Sigmoid colon (tissue), 7 donors: ENCODE results near the gene ILKAP. TPM values are rescaled to one million over a fixed set of nuclear protein-coding genes. Genes with fewer than 3 reads are reported as not detected.

Experiments
- DNase-seq: peaks from one replicate; pipeline ENCODE4 v3.0.0-alpha.2; 2019
- H3K27ac ChIP-seq, 4 donors: fragments of 200-600 bp; sonication (generic); one replicate each; pipeline ENCODE4 v1.5.1; 2016 to 2019; ENCODE audit warnings: mild to moderate bottlenecking in 1 of 4
- H3K27me3 ChIP-seq, 3 donors: fragments of 200-600 bp; sonication (generic); one replicate each; pipeline ENCODE4 v1.5.1; 2019; ENCODE audit warnings: mild to moderate bottlenecking in 1 of 3
- H3K36me3 ChIP-seq, 4 donors: fragments of 200-600 bp; sonication (generic); one replicate each; pipeline ENCODE4 v1.5.1; 2016 to 2019
- H3K4me1 ChIP-seq, 4 donors: fragments of 200-600 bp; sonication (generic); one replicate each; pipeline ENCODE4 v1.5.1; 2017 to 2019
- H3K4me3 ChIP-seq, 4 donors: fragments of 200-600 bp; sonication (generic); one replicate each; pipeline ENCODE4 v1.5.1; 2017 to 2019; ENCODE audit warnings: mild to moderate bottlenecking in 2 of 4, moderate library complexity in 1 of 4
- H3K9me3 ChIP-seq, 4 donors: fragments of 200-600 bp in 3 of 4; sonication (generic) in 3 of 4; one replicate each; pipeline versions ENCODE4 v1.5.1 to v1.6.1; 2013 to 2019
- EP300 ChIP-seq, 4 donors: sonication (generic); formaldehyde crosslinking; IDR thresholded peaks; one replicate each; pipeline ENCODE4 v1.6.1; 2017; ENCODE audit warnings: antibody characterized with exemption in 4 of 4
- POLR2A ChIP-seq, 2 donors: fragments of 450-650 bp; IDR thresholded peaks; one replicate each; pipeline ENCODE4 v1.6.1; 2016; ENCODE audit warnings: antibody characterized with exemption in 2 of 2, mild to moderate bottlenecking in 2 of 2, moderate library complexity in 2 of 2
- POLR2AphosphoS5 ChIP-seq, 4 donors: sonication (generic); formaldehyde crosslinking; IDR thresholded peaks; one replicate each; pipeline ENCODE4 v1.6.1; 2017; ENCODE audit warnings: antibody characterized with exemption in 4 of 4
- WGBS, 2 donors: extraction: QIAGEN DNeasy Blood & Tissue Kit; methylation state at CpG; one replicate each; pipeline ENCODE4 v1.1.7; 2013; 5-methylcytosine and 5-hydroxymethylcytosine counted together
- intact Hi-C: fragments of 100-400 bp; cut with DNase I; formaldehyde crosslinking; loops from one replicate; pipeline ENCODE4 v1.15.1; 2023
- polyA plus RNA-seq, 3 donors: library from polyadenylated mRNA; stranded (reverse); fragments of 200-250 nt; gene quantifications; one replicate each; pipeline ENCODE4 v1.2.3, GENCODE V29; 2013
- total RNA-seq, 4 donors: library from RNA; depleted of rRNA; stranded (reverse); fragments of >200 nt; gene quantifications; one replicate each; pipeline ENCODE4 v1.1.0, GENCODE V29; 2016
- TF ChIP-seq, protein P1 (sequence below), 4 experiments: fragments of 450-650 bp in 3 of 4; fragments of 200-600 bp in 1 of 4; IDR thresholded peaks; one replicate each; pipeline ENCODE4 v1.5.1; 2016 to 2019; ENCODE audit warnings: antibody characterized with exemption in 4 of 4, mild to moderate bottlenecking in 3 of 4, moderate library complexity in 2 of 4
- donor health status: healthy with polysubstance abuse.
- donor health status: Bipolar disorder and iron deficiency.
- donor health status: healthy.

Gene ILKAP
- total and polyA plus RNA-seq, 7 donors: 26.4 to 57.3 (median 40.6) TPM

DNA sequence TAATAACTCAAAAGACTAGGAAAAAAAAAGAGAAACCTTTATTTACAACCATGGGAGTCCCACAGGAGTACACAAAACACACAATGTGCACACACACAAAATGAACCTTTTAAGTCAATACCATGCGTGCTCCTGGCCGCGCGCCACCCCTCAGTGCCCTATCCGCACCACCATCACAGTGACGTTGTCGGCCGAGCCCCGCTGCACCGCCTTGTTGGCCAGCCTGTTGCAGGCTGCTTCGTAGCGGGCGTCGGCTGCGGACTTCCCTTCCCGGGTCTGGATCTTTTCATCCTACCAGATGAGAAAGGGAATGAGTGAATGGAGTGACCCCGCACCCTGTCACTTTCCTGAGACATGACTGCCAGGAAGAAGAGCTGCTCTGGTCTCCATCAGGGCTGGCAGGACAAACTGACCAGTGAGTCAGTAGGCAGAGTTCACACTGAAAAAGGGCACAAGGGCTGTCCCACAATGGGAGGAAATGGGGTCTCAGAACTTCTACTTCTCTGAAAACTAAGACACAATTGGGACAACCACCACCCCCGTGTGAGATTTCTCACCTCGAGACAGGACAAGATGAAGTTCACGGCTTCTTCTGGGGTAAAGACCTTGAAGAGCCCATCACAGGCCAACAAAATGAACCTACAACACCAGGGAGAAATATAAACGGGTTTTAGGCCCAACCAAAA, 33.0 kb downstream of the ILKAP start:
- no peak for TF ChIP-seq POLR2A (IDR thresholded peaks at IDR 0.05)
- TF ChIP-seq POLR2AphosphoS5 (IDR thresholded peaks at IDR 0.05): no peak
- TF ChIP-seq, protein P1, sequence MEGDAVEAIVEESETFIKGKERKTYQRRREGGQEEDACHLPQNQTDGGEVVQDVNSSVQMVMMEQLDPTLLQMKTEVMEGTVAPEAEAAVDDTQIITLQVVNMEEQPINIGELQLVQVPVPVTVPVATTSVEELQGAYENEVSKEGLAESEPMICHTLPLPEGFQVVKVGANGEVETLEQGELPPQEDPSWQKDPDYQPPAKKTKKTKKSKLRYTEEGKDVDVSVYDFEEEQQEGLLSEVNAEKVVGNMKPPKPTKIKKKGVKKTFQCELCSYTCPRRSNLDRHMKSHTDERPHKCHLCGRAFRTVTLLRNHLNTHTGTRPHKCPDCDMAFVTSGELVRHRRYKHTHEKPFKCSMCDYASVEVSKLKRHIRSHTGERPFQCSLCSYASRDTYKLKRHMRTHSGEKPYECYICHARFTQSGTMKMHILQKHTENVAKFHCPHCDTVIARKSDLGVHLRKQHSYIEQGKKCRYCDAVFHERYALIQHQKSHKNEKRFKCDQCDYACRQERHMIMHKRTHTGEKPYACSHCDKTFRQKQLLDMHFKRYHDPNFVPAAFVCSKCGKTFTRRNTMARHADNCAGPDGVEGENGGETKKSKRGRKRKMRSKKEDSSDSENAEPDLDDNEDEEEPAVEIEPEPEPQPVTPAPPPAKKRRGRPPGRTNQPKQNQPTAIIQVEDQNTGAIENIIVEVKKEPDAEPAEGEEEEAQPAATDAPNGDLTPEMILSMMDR (IDR thresholded peaks at IDR 0.05): no peak
- no peak for TF ChIP-seq EP300 (IDR thresholded peaks at IDR 0.05)
- Histone ChIP-seq H3K9me3 (no peaks in the 10 kb centered on the region), H3K27ac (peak overlapping the region in 3 of 4 donors; percentile 68 to 76 (median 75)), H3K27me3 (no peaks in the 10 kb centered on the region), H3K4me3 (no peak overlapping the region), H3K4me1 (peaks cover 0 to 31% (median 28%) of the 10 kb centered on the region in 4 donors), H3K36me3 (peaks cover 19 to 77% (median 30%) of the 10 kb centered on the region in 4 donors)
- intact Hi-C loops: no loop called here
- DNase-seq: no peak
- WGBS, 2 donors: 91 to 92% methylated on average over 21 of the region's 21 CpGs

DNA sequence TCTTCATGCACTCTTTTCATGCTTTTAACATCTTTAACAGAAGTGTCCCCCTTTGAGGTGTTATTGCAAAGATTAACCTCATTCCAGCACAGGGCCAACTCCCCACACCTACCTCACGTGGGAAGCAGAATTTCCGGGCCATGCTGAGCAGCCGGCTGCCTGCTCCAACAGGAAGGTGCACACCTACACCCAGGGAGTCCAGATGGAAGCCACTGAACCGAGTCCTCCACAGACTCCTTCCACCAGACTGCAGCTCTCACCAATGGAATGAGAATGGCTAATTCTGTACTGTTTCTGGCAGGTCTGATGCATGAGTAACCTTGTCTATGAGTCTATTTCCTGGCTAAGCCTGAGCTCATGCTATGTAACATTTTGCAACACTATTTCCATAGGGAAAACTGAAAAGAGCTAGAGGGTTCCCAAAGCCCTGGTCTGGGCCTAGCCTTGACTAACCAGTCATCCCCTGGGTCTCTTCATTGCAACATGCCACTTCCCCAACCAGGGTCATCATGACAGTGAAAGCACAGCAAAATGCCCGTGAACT, 33.7 kb downstream of the ILKAP start:
- Histone ChIP-seq H3K4me3 (no peak overlapping the region), H3K9me3 (no peaks in the 10 kb centered on the region), H3K36me3 (peaks cover 19 to 70% (median 27%) of the 10 kb centered on the region in 4 donors), H3K27ac (peak overlapping the region; percentile 4 to 76 (median 72)), H3K4me1 (peaks cover 0 to 31% (median 28%) of the 10 kb centered on the region in 4 donors), H3K27me3 (no peaks in the 10 kb centered on the region)
- no peak for DNase-seq
- TF ChIP-seq, protein P1 (IDR thresholded peaks at IDR 0.05): no peak
- TF ChIP-seq POLR2AphosphoS5 (IDR thresholded peaks at IDR 0.05) (peak in 1 of 4 donors; percentile 46), EP300 (IDR thresholded peaks at IDR 0.05) (peak in 1 of 4 donors; percentile 5), POLR2A (IDR thresholded peaks at IDR 0.05) (no peak)
- WGBS, 2 donors: 80 to 82% methylated on average over 5 of the region's 5 CpGs
- intact Hi-C loops: loop anchor here (5.0 kb wide), 1 partner anchor 312 kb away; the partner anchor contains the start of gene RAMP1

DNA sequence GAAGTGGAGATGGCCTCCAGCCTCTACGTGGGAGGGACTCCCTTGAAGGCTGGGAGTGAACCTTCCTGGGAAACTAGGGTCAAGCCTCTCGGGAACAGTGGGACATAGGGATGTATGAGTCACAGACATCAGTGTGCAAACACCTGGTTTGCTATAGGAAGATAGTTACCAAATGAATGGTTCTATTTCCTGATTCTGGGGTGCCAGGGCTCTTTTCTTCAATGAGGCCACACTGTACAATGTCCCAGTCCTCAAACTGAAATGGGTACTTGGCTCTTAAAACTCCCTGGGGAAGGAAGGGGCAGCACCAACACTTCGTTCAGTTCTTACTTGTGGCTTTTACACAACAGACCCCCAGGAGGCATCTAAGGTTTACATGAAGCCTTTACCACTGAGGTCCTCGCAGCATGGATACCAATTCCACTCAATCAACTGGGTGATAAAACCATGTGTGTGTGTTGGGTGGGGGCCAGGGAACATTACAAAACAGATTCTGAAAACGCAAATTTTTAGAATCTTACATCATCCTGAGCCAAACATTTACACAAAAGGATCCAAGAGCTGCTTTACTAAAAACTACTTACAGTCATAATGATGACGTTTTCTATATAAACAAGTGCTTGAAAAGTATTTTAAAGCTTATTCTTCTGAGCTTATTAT, 34.3 kb downstream of the ILKAP start:
- Histone ChIP-seq H3K4me3 (no peak overlapping the region), H3K27ac (peak overlapping the region; percentile 4 to 76 (median 72)), H3K36me3 (peaks cover 17 to 64% (median 24%) of the 10 kb centered on the region in 4 donors), H3K27me3 (peaks cover 1 to 2% (median 2%) of the 10 kb centered on the region in 3 donors), H3K4me1 (peaks cover 0 to 33% (median 29%) of the 10 kb centered on the region in 4 donors), H3K9me3 (no peaks in the 10 kb centered on the region)
- peak in 1 of 4 donors; percentile 37 for TF ChIP-seq POLR2AphosphoS5 (IDR thresholded peaks at IDR 0.05)
- TF ChIP-seq, protein P1 (IDR thresholded peaks at IDR 0.05): no peak
- 67 to 70% methylated on average over 6 of the region's 6 CpGs for WGBS, 2 donors
- intact Hi-C loops: loop anchor here (5.0 kb wide), 1 partner anchor 312 kb away; the partner anchor contains the start of gene RAMP1
- DNase-seq: peak; percentile 84

DNA sequence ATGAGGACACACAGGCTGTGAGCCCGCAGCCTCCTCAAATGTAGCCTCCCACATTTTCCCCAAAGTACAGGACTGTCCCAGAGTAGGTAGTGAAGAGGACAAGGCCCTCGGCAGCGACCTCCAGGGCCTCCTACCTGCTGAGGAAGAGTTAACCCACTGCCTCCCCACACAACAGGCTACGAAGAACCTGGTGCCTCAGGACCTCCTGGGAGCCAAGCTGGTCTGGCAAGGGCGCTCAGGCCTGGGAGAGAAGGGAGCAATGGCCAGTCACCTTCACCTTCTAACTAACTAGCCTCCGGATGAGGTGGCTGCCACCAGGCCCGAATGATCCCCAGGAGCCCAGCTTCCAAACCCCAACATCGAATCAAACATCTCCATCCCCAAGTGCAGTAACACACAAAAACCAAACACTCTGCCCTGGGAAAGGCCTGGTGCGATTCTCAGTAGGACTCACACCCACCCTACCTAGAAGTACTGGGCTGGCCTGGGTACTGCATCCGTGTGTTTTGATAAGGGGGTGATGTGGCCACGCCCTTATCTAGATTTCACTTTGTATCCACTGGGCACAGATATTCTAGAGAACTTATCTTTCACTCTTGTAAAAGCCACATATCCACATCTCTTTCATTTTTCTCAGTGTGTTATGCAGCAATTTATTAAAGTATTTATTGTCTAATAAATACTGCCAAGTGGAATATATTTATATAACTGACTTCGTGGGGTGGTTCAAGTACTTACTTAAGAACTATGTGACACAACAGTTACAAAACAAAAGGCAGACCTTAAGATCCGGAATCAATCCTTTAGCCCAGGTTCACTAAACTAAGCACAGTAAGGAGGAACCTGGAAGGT, 35.1 kb downstream of the ILKAP start:
- no peaks in the 10 kb centered on the region for H3K9me3 ChIP-seq
- intact Hi-C loops: loop anchor here (5.0 kb wide), 1 partner anchor 311 kb away; the partner anchor contains the start of gene RAMP1
- H3K36me3 ChIP-seq: peaks cover 10 to 56% (median 20%) of the 10 kb centered on the region in 4 donors
- H3K4me3 ChIP-seq: no peak overlapping the region
- TF ChIP-seq POLR2AphosphoS5 (IDR thresholded peaks at IDR 0.05): no peak
- no peak for TF ChIP-seq EP300 (IDR thresholded peaks at IDR 0.05)
- TF ChIP-seq, protein P1 (IDR thresholded peaks at IDR 0.05): no peak
- no peak for TF ChIP-seq POLR2A (IDR thresholded peaks at IDR 0.05)
- peaks cover 0 to 40% (median 36%) of the 10 kb centered on the region in 4 donors for H3K4me1 ChIP-seq
- peaks cover 9 to 10% (median 10%) of the 10 kb centered on the region in 3 donors for H3K27me3 ChIP-seq
- WGBS, 2 donors: 88 to 91% methylated on average over 13 of the region's 13 CpGs
- DNase-seq: no peak
- peak overlapping the region; percentile 23 to 76 (median 65) for H3K27ac ChIP-seq
